GM12892 (cell line): ENCODE results near the gene LRP1-AS.

Experiments used
- DNase-seq: peaks from one replicate; pipeline ENCODE4 v3.0.0; 2011; ENCODE audit not compliant: insufficient read length
- FAIRE-seq: peaks from 2 replicates; lab custom pipeline; 2011; peaks lifted over from hg19 to GRCh38; lab: Jason Lieb, UNC
- POLR2A ChIP-seq: IDR thresholded peaks from 2 replicates; pipeline ENCODE4 v1.6.1; 2011; ENCODE audit warnings: low read depth, low read length, control low read depth
- POLR2AphosphoS5 ChIP-seq: IDR thresholded peaks from 2 replicates; pipeline ENCODE4 v1.6.1; 2011; ENCODE audit warnings: low read depth, low read length, control low read depth
- TAF1 ChIP-seq: IDR thresholded peaks from 2 replicates; pipeline ENCODE4 v1.6.1; 2011; ENCODE audit warnings: low read depth, mild to moderate bottlenecking, control low read depth, low read length, borderline replicate concordance

The LRP1-AS gene

GRCh38 chr12:57169046-57169795 lies 21.8 kb upstream of the LRP1-AS start:
- FAIRE-seq: no peak
- DNase-seq: no peak
- no peak for TF ChIP-seq TAF1

GRCh38 chr12:57168058-57168457 lies 20.6 kb upstream of the LRP1-AS start:
- TF ChIP-seq TAF1: no peak
- no peak for TF ChIP-seq POLR2A
- no peak for TF ChIP-seq POLR2AphosphoS5
- DNase-seq: no peak
- FAIRE-seq: no peak

GRCh38 chr12:57166971-57167371 lies 19.6 kb upstream of the LRP1-AS start:
- FAIRE-seq (peak; percentile 5), DNase-seq (no peak)
- TF ChIP-seq POLR2AphosphoS5 (no peak), POLR2A (no peak), TAF1 (no peak)

GRCh38 chr12:57165741-57166140 lies 18.3 kb upstream of the LRP1-AS start:
- no peak for DNase-seq
- FAIRE-seq: no peak
- TF ChIP-seq TAF1: no peak
- no peak for TF ChIP-seq POLR2AphosphoS5
- TF ChIP-seq POLR2A: no peak

GRCh38 chr12:57164966-57165625 lies 17.7 kb upstream of the LRP1-AS start:
- no peak for TF ChIP-seq POLR2A
- no peak for TF ChIP-seq POLR2AphosphoS5
- TF ChIP-seq TAF1: no peak
- DNase-seq: no peak
- no peak for FAIRE-seq

GRCh38 chr12:57164454-57164853 lies 17.0 kb upstream of the LRP1-AS start:
- no peak for FAIRE-seq
- no peak for TF ChIP-seq TAF1
- no peak for TF ChIP-seq POLR2AphosphoS5
- TF ChIP-seq POLR2A: no peak
- no peak for DNase-seq

- no peak for TF ChIP-seq POLR2AphosphoS5
- TF ChIP-seq TAF1: no peak
- TF ChIP-seq POLR2A: no peak
- no peak for FAIRE-seq
- DNase-seq: no peak
These were observed 15.2 kb upstream of the LRP1-AS start for GRCh38 chr12:57162553-57163125.

GRCh38 chr12:57161491-57161890 lies 14.1 kb upstream of the LRP1-AS start:
- TF ChIP-seq TAF1: no peak
- no peak for TF ChIP-seq POLR2AphosphoS5
- no peak for TF ChIP-seq POLR2A
- DNase-seq (no peak), FAIRE-seq (no peak)

GRCh38 chr12:57160741-57161140 lies 13.3 kb upstream of the LRP1-AS start:
- DNase-seq (no peak), FAIRE-seq (no peak)
- no peak for TF ChIP-seq TAF1
- no peak for TF ChIP-seq POLR2A
- no peak for TF ChIP-seq POLR2AphosphoS5

GRCh38 chr12:57160040-57160439 lies 12.6 kb upstream of the LRP1-AS start:
- DNase-seq: no peak
- TF ChIP-seq POLR2A (no peak), TAF1 (no peak), POLR2AphosphoS5 (no peak)
- no peak for FAIRE-seq

- no peak for DNase-seq
- no peak for FAIRE-seq
- no peak for TF ChIP-seq POLR2AphosphoS5
- TF ChIP-seq POLR2A: no peak
- TF ChIP-seq TAF1: no peak
These were observed 11.9 kb upstream of the LRP1-AS start for GRCh38 chr12:57159311-57159710.
